Aorta (tissue), 5 donors: ENCODE measurements around the gene TENM4. TPM values are rescaled to one million over a fixed set of nuclear protein-coding genes. Genes with fewer than 3 reads are reported as not detected.

ENCODE experiments used
- ATAC-seq: fragments of 200-7000 bp; cut with Tn5 transposase; one replicate; pipeline ENCODE4 v1.9.1; 2022; ENCODE audit warnings: moderate library complexity; ENCODE audit not compliant: low FRiP score
- DNase-seq, 2 donors: peaks; one replicate each; pipeline ENCODE4 v3.0.0-alpha.2; 2020
- H3K27ac ChIP-seq, 2 donors: one replicate each; pipeline ENCODE4 v1.5.1; 2013; ENCODE audit warnings: low read length in 2 of 2, mild to moderate bottlenecking in 2 of 2, moderate library complexity in 2 of 2, control low read depth in 1 of 2, inconsistent platforms in 1 of 2, low read depth in 1 of 2
- H3K27me3 ChIP-seq, 2 donors: one replicate each; pipeline ENCODE4 v1.6.1; 2013; ENCODE audit warnings: control low read depth in 1 of 2, low read length in 1 of 2, mild to moderate bottlenecking in 1 of 2, moderate library complexity in 1 of 2; ENCODE audit not compliant: insufficient read depth in 2 of 2, control insufficient read depth in 1 of 2
- H3K36me3 ChIP-seq, 2 donors: one replicate each; pipeline ENCODE4 v1.6.1; 2013; ENCODE audit warnings: control low read depth in 1 of 2, low read length in 1 of 2, mild to moderate bottlenecking in 1 of 2; ENCODE audit not compliant: insufficient read depth in 2 of 2, control insufficient read depth in 1 of 2
- H3K4me1 ChIP-seq, 2 donors: one replicate each; pipeline ENCODE4 v1.6.1; 2013; ENCODE audit warnings: low read length in 2 of 2, control low read depth in 1 of 2, mild to moderate bottlenecking in 1 of 2, moderate library complexity in 1 of 2; ENCODE audit not compliant: insufficient read depth in 2 of 2, control insufficient read depth in 1 of 2
- H3K4me3 ChIP-seq, 2 donors: one replicate each; pipeline ENCODE4 v1.5.1; 2013; ENCODE audit warnings: low read length in 2 of 2, control low read depth in 1 of 2, mild to moderate bottlenecking in 1 of 2
- H3K9me3 ChIP-seq: one replicate; pipeline ENCODE4 v1.6.1; 2013; ENCODE audit warnings: mild to moderate bottlenecking, low read length; ENCODE audit not compliant: control insufficient read depth
- WGBS, 2 donors: extraction: QIAGEN DNeasy Blood & Tissue Kit; methylation state at CpG; one replicate each; pipeline ENCODE4 v1.1.7; 2013; 5-methylcytosine and 5-hydroxymethylcytosine counted together
- intact Hi-C, 2 donors: fragments of 100-400 bp; cut with DNase I; formaldehyde crosslinking; loops; one replicate each; pipeline versions ENCODE4 v1.14.2 to v1.15.0; 2022
- polyA plus RNA-seq, 2 donors: library from polyadenylated mRNA; stranded (reverse); fragments of 200-250 nt; gene quantifications; one replicate each; pipeline ENCODE4 v1.2.3, GENCODE V29; 2013
- total RNA-seq, 2 donors: library from RNA; stranded (reverse); fragmentation: NEBNext Ultra II Directional; extraction: Animal tissue kit (Norgen Biotek cat#: 25700); gene quantifications; one replicate each; pipeline ENCODE4 v1.2.1, GENCODE V29; 2021
- donor health status: healthy with polysubstance abuse.
- donor health status: Bipolar disorder and iron deficiency.
- donor health status: DM: no; HTN: no; CAD: no.
- donor health status: DM: no; HTN: no; CAD: no.
- donor health status: DM: yes; HTN: yes; CAD: no.

Gene TENM4
- total and polyA plus RNA-seq, 4 donors: 0.20 to 9.1 (median 2.5) TPM

- Histone ChIP-seq H3K4me1 (no peaks in the 10 kb centered on the region), H3K4me3 (no peak overlapping the region), H3K9me3 (no peaks in the 10 kb centered on the region), H3K27ac (no peak overlapping the region), H3K27me3 (no peaks in the 10 kb centered on the region), H3K36me3 (peaks cover 0 to 1% of the 10 kb centered on the region in 2 donors)
- DNase-seq (no peak), ATAC-seq (no peak)
- intact Hi-C loops: no loop called here
- WGBS, 2 donors: 88 to 100% methylated on average over 2 of the region's 2 CpGs
These were observed 778.0 kb downstream of the TENM4 start for GRCh38 chr11:78662811-78663210.

- no peak for DNase-seq
- Histone ChIP-seq H3K27ac (no peak overlapping the region), H3K27me3 (no peaks in the 10 kb centered on the region), H3K9me3 (no peaks in the 10 kb centered on the region), H3K36me3 (peaks cover 0 to 1% of the 10 kb centered on the region in 2 donors), H3K4me3 (no peak overlapping the region), H3K4me1 (no peaks in the 10 kb centered on the region)
- 90 to 91% methylated on average over 4 of the region's 4 CpGs for WGBS, 2 donors
- intact Hi-C loops: no loop called here
- ATAC-seq: no peak
These were observed 780.4 kb downstream of the TENM4 start for GRCh38 chr11:78660471-78660870.

GRCh38 chr11:78659326-78660270, 781.2 kb downstream of the TENM4 start:
- whole genome bisulfite sequencing, 2 donors: 61 to 74% methylated on average over 11 of the region's 11 CpGs
- DNase-seq (no peak), ATAC-seq (no peak)
- H3K36me3 ChIP-seq: peaks cover 0 to 1% of the 10 kb centered on the region in 2 donors
- no peaks in the 10 kb centered on the region for H3K4me1 ChIP-seq
- no peaks in the 10 kb centered on the region for H3K9me3 ChIP-seq
- intact Hi-C loops: no loop called here
- no peaks in the 10 kb centered on the region for H3K27me3 ChIP-seq
- no peak overlapping the region for H3K27ac ChIP-seq
- no peak overlapping the region for H3K4me3 ChIP-seq

GRCh38 chr11:78657968-78658839, 782.6 kb downstream of the TENM4 start:
- intact Hi-C loops: no loop called here
- ATAC-seq (no peak), DNase-seq (no peak)
- no peak overlapping the region for H3K27ac ChIP-seq
- 97% methylated on average over 31 of the region's 31 CpGs for WGBS, 2 donors
- no peak overlapping the region for H3K4me3 ChIP-seq
- H3K4me1 ChIP-seq: no peaks in the 10 kb centered on the region
- no peaks in the 10 kb centered on the region for H3K27me3 ChIP-seq
- H3K9me3 ChIP-seq: no peaks in the 10 kb centered on the region
- H3K36me3 ChIP-seq: peaks cover 0 to 1% of the 10 kb centered on the region in 2 donors

GRCh38 chr11:78657441-78657840, 783.4 kb downstream of the TENM4 start:
- no peaks in the 10 kb centered on the region for H3K4me1 ChIP-seq
- H3K36me3 ChIP-seq: peaks cover 0 to 1% of the 10 kb centered on the region in 2 donors
- H3K27ac ChIP-seq: no peak overlapping the region
- H3K4me3 ChIP-seq: no peak overlapping the region
- no peaks in the 10 kb centered on the region for H3K27me3 ChIP-seq
- ATAC-seq: no peak
- WGBS, 2 donors: 91% methylated on average over 4 of the region's 4 CpGs
- intact Hi-C loops: no loop called here
- DNase-seq: no peak
- H3K9me3 ChIP-seq: no peaks in the 10 kb centered on the region

GRCh38 chr11:78656984-78657383, 783.8 kb downstream of the TENM4 start:
- ATAC-seq: no peak
- Histone ChIP-seq H3K36me3 (peaks cover 0 to 1% of the 10 kb centered on the region in 2 donors), H3K27ac (no peak overlapping the region), H3K4me3 (no peak overlapping the region), H3K4me1 (no peaks in the 10 kb centered on the region), H3K27me3 (no peaks in the 10 kb centered on the region), H3K9me3 (no peaks in the 10 kb centered on the region)
- intact Hi-C loops: no loop called here
- DNase-seq: no peak
- WGBS, 2 donors: 96% methylated on average over 6 of the region's 6 CpGs

GRCh38 chr11:78656327-78656726, 784.5 kb downstream of the TENM4 start:
- no peak for ATAC-seq
- H3K36me3 ChIP-seq: peaks cover 0 to 1% of the 10 kb centered on the region in 2 donors
- no peaks in the 10 kb centered on the region for H3K27me3 ChIP-seq
- intact Hi-C loops: no loop called here
- no peaks in the 10 kb centered on the region for H3K9me3 ChIP-seq
- no peak overlapping the region for H3K4me3 ChIP-seq
- no peak for DNase-seq
- H3K4me1 ChIP-seq: no peaks in the 10 kb centered on the region
- 92 to 94% methylated on average over 4 of the region's 4 CpGs for whole genome bisulfite sequencing, 2 donors
- no peak overlapping the region for H3K27ac ChIP-seq

- Histone ChIP-seq H3K9me3 (no peaks in the 10 kb centered on the region), H3K4me1 (no peaks in the 10 kb centered on the region), H3K27ac (no peak overlapping the region), H3K27me3 (no peaks in the 10 kb centered on the region), H3K36me3 (no peaks in the 10 kb centered on the region), H3K4me3 (no peak overlapping the region)
- DNase-seq: no peak
- no peak for ATAC-seq
- intact Hi-C loops: no loop called here
- 98% methylated on average over 5 of the region's 5 CpGs for WGBS, 2 donors
These were observed 785.3 kb downstream of the TENM4 start for GRCh38 chr11:78655561-78655960.
